ENCODE measurements around the gene PKMYT1.

The PKMYT1 gene

GRCh38 chr16:2971985-2972784 lies 8.1 kb downstream of the PKMYT1 start:
- DNase-seq: no peak

GRCh38 chr16:2971134-2971984 lies 8.9 kb downstream of the PKMYT1 start:
- DNase-seq: no peak

- DNase-seq: no peak
Measured at GRCh38 chr16:2970563-2970962, 9.7 kb downstream of the PKMYT1 start.

GRCh38 chr16:2969545-2970521 lies 10.4 kb downstream of the PKMYT1 start:
- DNase-seq: peak; percentile 87

GRCh38 chr16:2968738-2969544 lies 11.3 kb downstream of the PKMYT1 start, which contains the start of gene PAQR4:
TSS of gene PAQR4 (plus strand) at chr16:2969348. CDS start at chr16:2969675, 327 bp downstream.
- peak; percentile 97 for DNase-seq

GRCh38 chr16:2968368-2968737 lies 11.9 kb downstream of the PKMYT1 start:
- peak; percentile 36 for DNase-seq

- no peak for DNase-seq
Measured at GRCh38 chr16:2967721-2968161, 12.5 kb downstream of the PKMYT1 start.

- DNase-seq: no peak
Measured at GRCh38 chr16:2967211-2967631, 13.0 kb downstream of the PKMYT1 start.

GRCh38 chr16:2966808-2967191 lies 13.4 kb downstream of the PKMYT1 start:
- peak; percentile 29 for DNase-seq

GRCh38 chr16:2966043-2966807 lies 14.0 kb downstream of the PKMYT1 start:
- DNase-seq: no peak

- DNase-seq: peak; percentile 29
Measured at GRCh38 chr16:2964475-2965336, 15.5 kb downstream of the PKMYT1 start.

- peak; percentile 35 for DNase-seq
Measured at GRCh38 chr16:2963723-2964474, 16.3 kb downstream of the PKMYT1 start, which contains the start of gene KREMEN2. TSS of gene KREMEN2 (plus strand) at chr16:2964275. CDS start at chr16:2964521, 246 bp downstream.

GRCh38 chr16:2963074-2963722 lies 17.0 kb downstream of the PKMYT1 start:
- DNase-seq: no peak

GRCh38 chr16:2962334-2963073 lies 17.7 kb downstream of the PKMYT1 start:
- DNase-seq: no peak

- DNase-seq: no peak
Measured at GRCh38 chr16:2960183-2961010, 19.8 kb downstream of the PKMYT1 start.

- DNase-seq: no peak
Measured at GRCh38 chr16:2959206-2959605, 21.0 kb downstream of the PKMYT1 start.

GRCh38 chr16:2956579-2956956 lies 23.7 kb downstream of the PKMYT1 start:
- DNase-seq: no peak
